ENCODE measurements around the gene COX15. TPM values are rescaled to one million over a fixed set of nuclear protein-coding genes. Genes with fewer than 3 reads are reported as not detected.

COX15 gene
- total RNA-seq, 1 experiment from 2014 or later = 35.3 TPM

GRCh38 chr10:99770408-99771045, 38.6 kb upstream of the COX15 start:
- CTCF ChIA-PET = no interaction called here
- intact Hi-C loops (cut with micrococcal nuclease; ENCODE audit: unreplicated experiment) = no loop called here
- Mint-ChIP-seq H3K27ac (ENCODE audit: unreplicated experiment) (no peak overlapping the region), H3K36me3 (ENCODE audit: insufficient read depth, unreplicated experiment) (no peaks in the 10 kb centered on the region), H3K4me3 (ENCODE audit: low read depth, unreplicated experiment) (no peak overlapping the region), H3K9me3 (ENCODE audit: low read depth, unreplicated experiment) (no peaks in the 10 kb centered on the region), H3K4me1 (ENCODE audit: low read depth, unreplicated experiment) (no peaks in the 10 kb centered on the region), H3K27me3 (ENCODE audit: unreplicated experiment) (no peaks in the 10 kb centered on the region)
- no peak for DNase-seq
- TF ChIP-seq CTCF (IDR thresholded peaks at IDR 0.05; ENCODE audit: unreplicated experiment) = no peak
- BruUV-seq (replicated peaks) = no TSS peak

GRCh38 chr10:99769706-99770105, 37.8 kb upstream of the COX15 start:
- intact Hi-C loops (cut with micrococcal nuclease; ENCODE audit: unreplicated experiment) = no loop called here
- H3K9me3 Mint-ChIP-seq (ENCODE audit: low read depth, unreplicated experiment) = no peaks in the 10 kb centered on the region
- TF ChIP-seq CTCF (IDR thresholded peaks at IDR 0.05; ENCODE audit: unreplicated experiment) = no peak
- no peaks in the 10 kb centered on the region for H3K36me3 Mint-ChIP-seq (ENCODE audit: insufficient read depth, unreplicated experiment)
- no peaks in the 10 kb centered on the region for H3K4me1 Mint-ChIP-seq (ENCODE audit: low read depth, unreplicated experiment)
- no peaks in the 10 kb centered on the region for H3K27me3 Mint-ChIP-seq (ENCODE audit: unreplicated experiment)
- no peak overlapping the region for H3K4me3 Mint-ChIP-seq (ENCODE audit: low read depth, unreplicated experiment)
- DNase-seq = no peak
- CTCF ChIA-PET = interaction anchor here (0.6 kb wide), 1 partner anchor 11 kb away, joined by 3 read pairs; no protein-coding TSS in a partner anchor
- BruUV-seq (replicated peaks) = no TSS peak
- no peak overlapping the region for H3K27ac Mint-ChIP-seq (ENCODE audit: unreplicated experiment)

GRCh38 chr10:99768556-99768955, 36.6 kb upstream of the COX15 start:
- Mint-ChIP-seq H3K4me1 (ENCODE audit: low read depth, unreplicated experiment) (no peaks in the 10 kb centered on the region), H3K27me3 (ENCODE audit: unreplicated experiment) (no peaks in the 10 kb centered on the region), H3K27ac (ENCODE audit: unreplicated experiment) (no peak overlapping the region), H3K4me3 (ENCODE audit: low read depth, unreplicated experiment) (no peak overlapping the region), H3K9me3 (ENCODE audit: low read depth, unreplicated experiment) (no peaks in the 10 kb centered on the region), H3K36me3 (ENCODE audit: insufficient read depth, unreplicated experiment) (no peaks in the 10 kb centered on the region)
- intact Hi-C loops (cut with micrococcal nuclease; ENCODE audit: unreplicated experiment) = no loop called here
- DNase-seq = no peak
- CTCF ChIA-PET = interaction anchor here (0.7 kb wide), 1 partner anchor 340 kb away, joined by 4 read pairs; no protein-coding TSS in a partner anchor
- no TSS peak for BruUV-seq (replicated peaks)
- no peak for TF ChIP-seq CTCF (IDR thresholded peaks at IDR 0.05; ENCODE audit: unreplicated experiment)

GRCh38 chr10:99767901-99768300, 36.0 kb upstream of the COX15 start:
- no peaks in the 10 kb centered on the region for H3K9me3 Mint-ChIP-seq (ENCODE audit: low read depth, unreplicated experiment)
- H3K4me3 Mint-ChIP-seq (ENCODE audit: low read depth, unreplicated experiment) = no peak overlapping the region
- intact Hi-C loops (cut with micrococcal nuclease; ENCODE audit: unreplicated experiment) = no loop called here
- no peaks in the 10 kb centered on the region for H3K27me3 Mint-ChIP-seq (ENCODE audit: unreplicated experiment)
- no TSS peak for BruUV-seq (replicated peaks)
- no peak overlapping the region for H3K27ac Mint-ChIP-seq (ENCODE audit: unreplicated experiment)
- CTCF ChIA-PET = interaction anchor here (0.7 kb wide), 2 partner anchors 341 to 1065 kb away, joined by 4 read pairs; no protein-coding TSS in a partner anchor
- H3K36me3 Mint-ChIP-seq (ENCODE audit: insufficient read depth, unreplicated experiment) = no peaks in the 10 kb centered on the region
- no peaks in the 10 kb centered on the region for H3K4me1 Mint-ChIP-seq (ENCODE audit: low read depth, unreplicated experiment)
- no peak for TF ChIP-seq CTCF (IDR thresholded peaks at IDR 0.05; ENCODE audit: unreplicated experiment)
- DNase-seq = no peak
